MG63 (cell line): ENCODE results near the gene EYA2. TPM values are rescaled to one million over a fixed set of nuclear protein-coding genes. Genes with fewer than 3 reads are reported as not detected.

Experiments
- DNase-seq: peaks from one replicate; pipeline ENCODE4 v3.0.0-alpha.2; 2020
- H3K27me3 ChIP-seq: fragments of 250-450 bp; sonication (Bioruptor Pico); 2 replicates; pipeline ENCODE4 v1.5.1; 2020; ENCODE audit warnings: mild to moderate bottlenecking, moderate library complexity
- H3K36me3 ChIP-seq: fragments of 250-450 bp; sonication (Bioruptor Pico); 2 replicates; pipeline ENCODE4 v1.5.1; 2020; ENCODE audit warnings: mild to moderate bottlenecking, moderate library complexity
- H3K4me3 ChIP-seq: fragments of 250-450 bp; sonication (Bioruptor Pico); 2 replicates; pipeline ENCODE4 v1.5.1; 2020; ENCODE audit warnings: mild to moderate bottlenecking, moderate library complexity
- H3K9me3 ChIP-seq: fragments of 250-450 bp; sonication (Bioruptor Pico); 2 replicates; pipeline ENCODE4 v1.5.1; 2020; ENCODE audit warnings: mild to moderate bottlenecking, moderate library complexity
- total RNA-seq: library from RNA; depleted of rRNA; stranded (reverse); fragments of >200 nt; shearing (Covaris generic); gene quantifications from 2 replicates; pipeline ENCODE4 v1.2.3, GENCODE V29; 2014; ENCODE audit warnings: low replicate concordance

The EYA2 gene
- total RNA-seq, 1 experiment from 2014 or later: 37.0 TPM

- H3K36me3 ChIP-seq: no peaks in the 10 kb centered on the region; the same call in 1 of the 2 replicates
- no peaks in the 10 kb centered on the region for H3K27me3 ChIP-seq
- no peak overlapping the region for H3K4me3 ChIP-seq
- H3K9me3 ChIP-seq: peaks cover 7% of the 10 kb centered on the region
- DNase-seq: no peak
Observed at GRCh38 chr20:46977909-46978588, 83.4 kb downstream of the EYA2 start.

GRCh38 chr20:46978951-46979491 is 84.4 kb downstream of the EYA2 start:
- Histone ChIP-seq H3K4me3 (no peak overlapping the region), H3K36me3 (no peaks in the 10 kb centered on the region; the same call in 1 of the 2 replicates), H3K9me3 (peaks cover 13% of the 10 kb centered on the region), H3K27me3 (no peaks in the 10 kb centered on the region)
- DNase-seq: no peak

- DNase-seq: no peak
- H3K36me3 ChIP-seq: no peaks in the 10 kb centered on the region; the same call in 1 of the 2 replicates
- H3K9me3 ChIP-seq: peaks cover 13% of the 10 kb centered on the region
- H3K4me3 ChIP-seq: no peak overlapping the region
- H3K27me3 ChIP-seq: no peaks in the 10 kb centered on the region
Observed at GRCh38 chr20:46979603-46980241, 85.1 kb downstream of the EYA2 start.

GRCh38 chr20:46981184-46981583 is 86.5 kb downstream of the EYA2 start:
- DNase-seq: no peak
- Histone ChIP-seq H3K9me3 (peaks cover 13% of the 10 kb centered on the region), H3K4me3 (no peak overlapping the region), H3K27me3 (no peaks in the 10 kb centered on the region), H3K36me3 (no peaks in the 10 kb centered on the region)

GRCh38 chr20:46983466-46983865 is 88.8 kb downstream of the EYA2 start:
- H3K9me3 ChIP-seq: peaks cover 13% of the 10 kb centered on the region
- DNase-seq: no peak
- no peaks in the 10 kb centered on the region for H3K36me3 ChIP-seq
- no peak overlapping the region for H3K4me3 ChIP-seq
- no peaks in the 10 kb centered on the region for H3K27me3 ChIP-seq

- Histone ChIP-seq H3K27me3 (no peaks in the 10 kb centered on the region), H3K36me3 (no peaks in the 10 kb centered on the region), H3K4me3 (no peak overlapping the region), H3K9me3 (peaks cover 13% of the 10 kb centered on the region)
- DNase-seq: peak; percentile 78
Observed at GRCh38 chr20:46984405-46984804, 89.8 kb downstream of the EYA2 start.

- DNase-seq: no peak
- Histone ChIP-seq H3K4me3 (no peak overlapping the region), H3K27me3 (no peaks in the 10 kb centered on the region), H3K9me3 (peaks cover 13% of the 10 kb centered on the region), H3K36me3 (no peaks in the 10 kb centered on the region; the same call in 1 of the 2 replicates)
Observed at GRCh38 chr20:46985250-46985649, 90.6 kb downstream of the EYA2 start.

- peaks cover 13% of the 10 kb centered on the region for H3K9me3 ChIP-seq
- no peak for DNase-seq
- H3K27me3 ChIP-seq: no peaks in the 10 kb centered on the region
- H3K36me3 ChIP-seq: peaks cover 3% of the 10 kb centered on the region
- no peak overlapping the region for H3K4me3 ChIP-seq
Observed at GRCh38 chr20:46985671-46986070, 91.0 kb downstream of the EYA2 start.

GRCh38 chr20:46987001-46987400 is 92.4 kb downstream of the EYA2 start:
- Histone ChIP-seq H3K9me3 (peaks cover 13% of the 10 kb centered on the region), H3K36me3 (peaks cover 13% of the 10 kb centered on the region), H3K4me3 (no peak overlapping the region), H3K27me3 (no peaks in the 10 kb centered on the region)
- no peak for DNase-seq

- H3K36me3 ChIP-seq: peaks cover 13% of the 10 kb centered on the region
Observed at GRCh38 chr20:46990017-46990595, 95.5 kb downstream of the EYA2 start.

GRCh38 chr20:46990596-46991104 is 96.0 kb downstream of the EYA2 start:
- no peaks in the 10 kb centered on the region for H3K9me3 ChIP-seq
- H3K4me3 ChIP-seq: no peak overlapping the region
- peaks cover 13% of the 10 kb centered on the region for H3K36me3 ChIP-seq
- no peaks in the 10 kb centered on the region for H3K27me3 ChIP-seq
- DNase-seq: no peak

More at GRCh38 chr20:46990017-46990595, 95.5 kb downstream of the EYA2 start:
- DNase-seq: peak; percentile 35
- H3K9me3 ChIP-seq: no peaks in the 10 kb centered on the region
- no peak overlapping the region for H3K4me3 ChIP-seq
- no peaks in the 10 kb centered on the region for H3K27me3 ChIP-seq

GRCh38 chr20:46991168-46991567 is 96.5 kb downstream of the EYA2 start:
- Histone ChIP-seq H3K9me3 (no peaks in the 10 kb centered on the region), H3K36me3 (peaks cover 14% of the 10 kb centered on the region), H3K27me3 (no peaks in the 10 kb centered on the region), H3K4me3 (no peak overlapping the region)
- no peak for DNase-seq

GRCh38 chr20:46991880-46992639 is 97.4 kb downstream of the EYA2 start:
- DNase-seq: no peak

GRCh38 chr20:46992640-46993035 is 98.0 kb downstream of the EYA2 start:
- Histone ChIP-seq H3K27me3 (no peaks in the 10 kb centered on the region), H3K9me3 (no peaks in the 10 kb centered on the region), H3K36me3 (peaks cover 16% of the 10 kb centered on the region), H3K4me3 (no peak overlapping the region)
- no peak for DNase-seq

More at GRCh38 chr20:46991880-46992639, 97.4 kb downstream of the EYA2 start:
- Histone ChIP-seq H3K27me3 (no peaks in the 10 kb centered on the region), H3K4me3 (no peak overlapping the region), H3K36me3 (peaks cover 16% of the 10 kb centered on the region), H3K9me3 (no peaks in the 10 kb centered on the region)

- Histone ChIP-seq H3K27me3 (no peaks in the 10 kb centered on the region), H3K9me3 (no peaks in the 10 kb centered on the region), H3K4me3 (no peak overlapping the region), H3K36me3 (peaks cover 16% of the 10 kb centered on the region)
- DNase-seq: no peak
Observed at GRCh38 chr20:46993465-46994095, 98.9 kb downstream of the EYA2 start.

GRCh38 chr20:46994341-46994740 is 99.7 kb downstream of the EYA2 start:
- DNase-seq: no peak
- Histone ChIP-seq H3K36me3 (peaks cover 16% of the 10 kb centered on the region), H3K9me3 (no peaks in the 10 kb centered on the region), H3K27me3 (no peaks in the 10 kb centered on the region), H3K4me3 (no peak overlapping the region)
